Mesendoderm (in vitro differentiated cells): ENCODE results near the gene SYDE2.

Experiments
- DNase-seq: peaks from one replicate; pipeline ENCODE4 v3.0.0; 2013
- H2AK5ac ChIP-seq: 2 replicates; pipeline ENCODE4 v1.6.1; 2013; ENCODE audit warnings: low read length, inconsistent platforms
- H2BK120ac ChIP-seq: 2 replicates; pipeline ENCODE4 v1.6.1; 2013; ENCODE audit warnings: low read depth, mild to moderate bottlenecking, low read length, moderate library complexity, mixed read lengths
- H2BK15ac ChIP-seq: replicated peaks from 2 replicates; pipeline ENCODE4 v1.6.1; 2013; ENCODE audit warnings: low read depth, mild to moderate bottlenecking, moderate library complexity
- H2BK5ac ChIP-seq: 2 replicates; pipeline ENCODE4 v1.6.1; 2013; ENCODE audit warnings: low read length, inconsistent platforms
- H3K18ac ChIP-seq: 2 replicates; pipeline ENCODE4 v1.6.1; 2013; ENCODE audit warnings: mild to moderate bottlenecking, low read length, mixed read lengths
- H3K23ac ChIP-seq: one replicate; pipeline ENCODE4 v1.6.1; 2013; ENCODE audit warnings: low read length
- H3K27ac ChIP-seq: 2 replicates; pipeline ENCODE4 v1.5.1; 2013; ENCODE audit warnings: low read depth, mild to moderate bottlenecking, inconsistent platforms, low read length, moderate library complexity
- H3K27me3 ChIP-seq: 2 replicates; pipeline ENCODE4 v1.6.1; 2013; ENCODE audit warnings: low read length, control low read depth, mild to moderate bottlenecking, inconsistent platforms; ENCODE audit not compliant: insufficient read depth, poor library complexity
- H3K36me3 ChIP-seq: 2 replicates; pipeline ENCODE4 v1.6.1; 2013; ENCODE audit warnings: low read length, inconsistent platforms; ENCODE audit not compliant: control insufficient read depth, insufficient read depth
- H3K4ac ChIP-seq: one replicate; pipeline ENCODE4 v1.6.1; 2013; ENCODE audit warnings: low read depth, mild to moderate bottlenecking, low read length, moderate library complexity
- H3K4me1 ChIP-seq: 2 replicates; pipeline ENCODE4 v1.6.1; 2013; ENCODE audit warnings: low read depth, low read length, inconsistent platforms; ENCODE audit not compliant: control insufficient read depth
- H3K4me2 ChIP-seq: 2 replicates; pipeline ENCODE4 v1.6.1; 2013; ENCODE audit warnings: low read length
- H3K4me3 ChIP-seq: 2 replicates; pipeline ENCODE4 v1.5.1; 2013; ENCODE audit warnings: mild to moderate bottlenecking, low read length
- H3K56ac ChIP-seq: one replicate; pipeline ENCODE4 v1.6.1; 2013; ENCODE audit warnings: low read length
- H3K79me1 ChIP-seq: 2 replicates; pipeline ENCODE4 v1.6.1; 2013; ENCODE audit warnings: low read length, inconsistent platforms
- H3K79me2 ChIP-seq: 2 replicates; pipeline ENCODE4 v1.6.1; 2013; ENCODE audit warnings: mild to moderate bottlenecking, low read length; ENCODE audit not compliant: control insufficient read depth, insufficient read depth
- H3K9ac ChIP-seq: 2 replicates; pipeline ENCODE4 v1.6.1; 2013; ENCODE audit warnings: low read length, inconsistent platforms
- H4K5ac ChIP-seq: one replicate; pipeline ENCODE4 v1.6.1; 2013; ENCODE audit warnings: low read length
- H4K8ac ChIP-seq: one replicate; pipeline ENCODE4 v1.6.1; 2013; ENCODE audit warnings: low read depth, mild to moderate bottlenecking, control low read depth, low read length, moderate library complexity
- WGBS: extraction: QIAGEN DNeasy Blood & Tissue Kit; methylation state at CpG from one replicate; pipeline ENCODE4 v1.1.7; 2013; ENCODE audit warnings: low lambda C conversion rate, missing lambda C conversion rate; ENCODE audit not compliant: insufficient coverage; ENCODE audit errors: extremely low coverage; 5-methylcytosine and 5-hydroxymethylcytosine counted together

SYDE2 gene

GRCh38 chr1:85208488-85208887, 7.7 kb upstream of the SYDE2 start:
- Histone ChIP-seq H3K56ac (no peak overlapping the region), H4K5ac (no peak overlapping the region), H3K4me1 (no peaks in the 10 kb centered on the region), H3K36me3 (no peaks in the 10 kb centered on the region), H2BK120ac (no peak overlapping the region), H2BK15ac (no peak overlapping the region), H2AK5ac (no peak overlapping the region), H3K27me3 (no peaks in the 10 kb centered on the region), H3K9ac (no peak overlapping the region), H3K79me2 (no peaks in the 10 kb centered on the region), H2BK5ac (no peak overlapping the region), H3K18ac (no peak overlapping the region), H3K23ac (no peak overlapping the region), H3K4ac (no peak overlapping the region), H3K27ac (no peak overlapping the region), H3K4me3 (no peak overlapping the region), H3K79me1 (no peaks in the 10 kb centered on the region), H3K4me2 (no peak overlapping the region), H4K8ac (no peak overlapping the region)
- DNase-seq: no peak
- WGBS: no CpG with 5 or more reads among the region's 2 CpGs

GRCh38 chr1:85203573-85204171, 2.9 kb upstream of the SYDE2 start:
- no peaks in the 10 kb centered on the region for H3K36me3 ChIP-seq
- no peak overlapping the region for H2AK5ac ChIP-seq
- no peak overlapping the region for H3K18ac ChIP-seq
- H2BK5ac ChIP-seq: no peak overlapping the region
- H2BK120ac ChIP-seq: no peak overlapping the region
- H3K27me3 ChIP-seq: no peaks in the 10 kb centered on the region
- H4K8ac ChIP-seq: no peak overlapping the region
- no peak overlapping the region for H3K27ac ChIP-seq
- no peak overlapping the region for H4K5ac ChIP-seq
- no peak overlapping the region for H3K4ac ChIP-seq
- H3K9ac ChIP-seq: no peak overlapping the region
- no peak for DNase-seq
- no peak overlapping the region for H3K56ac ChIP-seq
- H3K4me1 ChIP-seq: no peaks in the 10 kb centered on the region
- no peak overlapping the region for H3K4me3 ChIP-seq
- H3K23ac ChIP-seq: no peak overlapping the region
- peaks cover 1% of the 10 kb centered on the region for H3K79me1 ChIP-seq
- WGBS: no CpG with 5 or more reads among the region's 2 CpGs
- H3K4me2 ChIP-seq: no peak overlapping the region
- peaks cover 10% of the 10 kb centered on the region for H3K79me2 ChIP-seq
- no peak overlapping the region for H2BK15ac ChIP-seq

- Histone ChIP-seq H3K27me3 (no peaks in the 10 kb centered on the region), H3K4ac (no peak overlapping the region), H3K4me2 (no peak overlapping the region)
These were observed 2.0 kb upstream of the SYDE2 start for GRCh38 chr1:85202864-85203255.

GRCh38 chr1:85202092-85202863, 1.5 kb upstream of the SYDE2 start:
- H3K18ac ChIP-seq: peak overlapping the region; percentile 13
- peak overlapping the region; percentile 100 for H3K27ac ChIP-seq
- no peak overlapping the region for H4K8ac ChIP-seq
- WGBS: no CpG with 5 or more reads among the region's 14 CpGs
- no peak overlapping the region for H2BK120ac ChIP-seq
- H3K4ac ChIP-seq: no peak overlapping the region
- no peaks in the 10 kb centered on the region for H3K4me1 ChIP-seq
- H3K27me3 ChIP-seq: no peaks in the 10 kb centered on the region
- H3K79me1 ChIP-seq: peaks cover 1% of the 10 kb centered on the region
- no peak overlapping the region for H2BK15ac ChIP-seq
- H3K4me3 ChIP-seq: no peak overlapping the region
- H3K4me2 ChIP-seq: peak overlapping the region; percentile 8
- peak overlapping the region; percentile 95 for H3K56ac ChIP-seq
- peaks cover 13% of the 10 kb centered on the region for H3K79me2 ChIP-seq
- no peaks in the 10 kb centered on the region for H3K36me3 ChIP-seq
- no peak overlapping the region for H3K23ac ChIP-seq
- peak; percentile 26 for DNase-seq
- no peak overlapping the region for H2AK5ac ChIP-seq
- H2BK5ac ChIP-seq: no peak overlapping the region
- H3K9ac ChIP-seq: peak overlapping the region; percentile 73
- H4K5ac ChIP-seq: no peak overlapping the region

More at GRCh38 chr1:85202864-85203255, 2.0 kb upstream of the SYDE2 start:
- H3K23ac ChIP-seq: no peak overlapping the region
- H3K4me1 ChIP-seq: no peaks in the 10 kb centered on the region
- H4K5ac ChIP-seq: no peak overlapping the region
- H2BK5ac ChIP-seq: no peak overlapping the region
- no peak overlapping the region for H3K27ac ChIP-seq
- no peak overlapping the region for H3K18ac ChIP-seq
- no peak overlapping the region for H4K8ac ChIP-seq
- H2AK5ac ChIP-seq: no peak overlapping the region
- no peak for DNase-seq
- no CpG with 5 or more reads among the region's 2 CpGs for WGBS
- no peak overlapping the region for H3K9ac ChIP-seq
- no peak overlapping the region for H3K4me3 ChIP-seq
- no peak overlapping the region for H2BK120ac ChIP-seq
- H2BK15ac ChIP-seq: no peak overlapping the region
- H3K79me2 ChIP-seq: peaks cover 12% of the 10 kb centered on the region
- H3K56ac ChIP-seq: no peak overlapping the region
- peaks cover 1% of the 10 kb centered on the region for H3K79me1 ChIP-seq
- H3K36me3 ChIP-seq: no peaks in the 10 kb centered on the region

- H3K27me3 ChIP-seq: no peaks in the 10 kb centered on the region
- peak overlapping the region; percentile 67 for H3K4me2 ChIP-seq
- peak overlapping the region; percentile 59 for H3K23ac ChIP-seq
- no peak overlapping the region for H4K5ac ChIP-seq
- peak overlapping the region; percentile 60 for H3K4me3 ChIP-seq
- H3K36me3 ChIP-seq: no peaks in the 10 kb centered on the region
- H3K79me1 ChIP-seq: peaks cover 1% of the 10 kb centered on the region
- H3K9ac ChIP-seq: peak overlapping the region; percentile 81
- H3K18ac ChIP-seq: peak overlapping the region; percentile 97
- H3K27ac ChIP-seq: peak overlapping the region; percentile 100
- H2BK120ac ChIP-seq: peak overlapping the region; percentile 93
- peaks cover 13% of the 10 kb centered on the region for H3K79me2 ChIP-seq
- no CpG with 5 or more reads among the region's 81 CpGs for WGBS
- peak overlapping the region; percentile 95 for H3K56ac ChIP-seq
- H3K4ac ChIP-seq: peak overlapping the region; percentile 98
- H2BK5ac ChIP-seq: peak overlapping the region; percentile 82
- H2AK5ac ChIP-seq: no peak overlapping the region
- no peak overlapping the region for H2BK15ac ChIP-seq
- H4K8ac ChIP-seq: peak overlapping the region; percentile 28
- no peaks in the 10 kb centered on the region for H3K4me1 ChIP-seq
- DNase-seq: peak; percentile 93
These were observed 700 bp upstream of the SYDE2 start for GRCh38 chr1:85201340-85202091.
